GM18868 (cell line): ENCODE data around the gene ANKRD12.

Source experiments
- ATAC-seq: cut with Tn5 transposase; IDR thresholded peaks from one replicate; pipeline ENCODE4 v1.9.1; 2021; ENCODE audit warnings: mild to moderate bottlenecking, moderate library complexity; ENCODE audit not compliant: unreplicated experiment

The ANKRD12 gene

GRCh38 chr18:9178557-9178956 is 42.0 kb downstream of the ANKRD12 start:
- no peak for ATAC-seq

- no peak for ATAC-seq
Observed at GRCh38 chr18:9181275-9181674, 44.7 kb downstream of the ANKRD12 start.

GRCh38 chr18:9182852-9183399 is 46.3 kb downstream of the ANKRD12 start:
- ATAC-seq, result no peak

- ATAC-seq, result peak; percentile 37
Observed at GRCh38 chr18:9184998-9185613, 48.5 kb downstream of the ANKRD12 start.

GRCh38 chr18:9188359-9189231 is 52.0 kb downstream of the ANKRD12 start:
- ATAC-seq, result no peak

GRCh38 chr18:9189491-9189890 is 52.9 kb downstream of the ANKRD12 start:
- ATAC-seq, result no peak

GRCh38 chr18:9191658-9192256 is 55.2 kb downstream of the ANKRD12 start:
- ATAC-seq, result no peak

GRCh38 chr18:9193031-9193430 is 56.5 kb downstream of the ANKRD12 start:
- ATAC-seq, result no peak

- no peak for ATAC-seq
Observed at GRCh38 chr18:9196568-9196967, 60.0 kb downstream of the ANKRD12 start.

- ATAC-seq, result no peak
Observed at GRCh38 chr18:9199681-9200080, 63.1 kb downstream of the ANKRD12 start.

GRCh38 chr18:9201224-9201623 is 64.6 kb downstream of the ANKRD12 start:
- ATAC-seq, result no peak

GRCh38 chr18:9204659-9205058 is 68.1 kb downstream of the ANKRD12 start:
- no peak for ATAC-seq

GRCh38 chr18:9206421-9206820 is 69.8 kb downstream of the ANKRD12 start:
- no peak for ATAC-seq

- no peak for ATAC-seq
Observed at GRCh38 chr18:9209279-9209678, 72.7 kb downstream of the ANKRD12 start.

GRCh38 chr18:9210966-9211365 is 74.4 kb downstream of the ANKRD12 start:
- ATAC-seq, result peak; percentile 50

- no peak for ATAC-seq
Observed at GRCh38 chr18:9211955-9212354, 75.4 kb downstream of the ANKRD12 start.

- no peak for ATAC-seq
Observed at GRCh38 chr18:9215221-9215933, 78.8 kb downstream of the ANKRD12 start.

GRCh38 chr18:9216459-9216858 is 79.9 kb downstream of the ANKRD12 start:
- no peak for ATAC-seq

GRCh38 chr18:9217743-9218451 is 81.3 kb downstream of the ANKRD12 start:
- ATAC-seq, result no peak

GRCh38 chr18:9221040-9221439 is 84.5 kb downstream of the ANKRD12 start:
- no peak for ATAC-seq
